Trophoblast cell (in vitro differentiated cells and primary cell): ENCODE results near the gene NT5C1B.

Source experiments
- DNase-seq, 2 donors: peaks; one replicate each; pipeline ENCODE4 v3.0.0-alpha.2; 2016
- H2AFZ ChIP-seq: 2 replicates; pipeline ENCODE4 v1.6.1; 2013; ENCODE audit warnings: low read length, moderate library complexity, mild to moderate bottlenecking; ENCODE audit not compliant: insufficient read depth, poor library complexity
- H2AK5ac ChIP-seq: 2 replicates; pipeline ENCODE4 v1.6.1; 2013; ENCODE audit warnings: mild to moderate bottlenecking, low read length
- H2BK120ac ChIP-seq: 2 replicates; pipeline ENCODE4 v1.6.1; 2013; ENCODE audit warnings: low read length, mild to moderate bottlenecking, moderate library complexity; ENCODE audit not compliant: insufficient read depth, poor library complexity
- H2BK12ac ChIP-seq: 2 replicates; pipeline ENCODE4 v1.6.1; 2013; ENCODE audit warnings: mild to moderate bottlenecking, low read length, moderate library complexity
- H2BK5ac ChIP-seq: 2 replicates; pipeline ENCODE4 v1.6.1; 2013; ENCODE audit warnings: low read length, low read depth, moderate library complexity, mild to moderate bottlenecking; ENCODE audit not compliant: poor library complexity
- H3K14ac ChIP-seq: 2 replicates; pipeline ENCODE4 v1.6.1; 2013; ENCODE audit warnings: mild to moderate bottlenecking, low read length
- H3K18ac ChIP-seq: 2 replicates; pipeline ENCODE4 v1.6.1; 2013; ENCODE audit warnings: mild to moderate bottlenecking, low read length
- H3K23ac ChIP-seq: 2 replicates; pipeline ENCODE4 v1.6.1; 2013; ENCODE audit warnings: low read length
- H3K27ac ChIP-seq: 2 replicates; pipeline ENCODE4 v1.5.1; 2013; ENCODE audit warnings: low read depth, mild to moderate bottlenecking, inconsistent platforms, low read length, moderate library complexity
- H3K27me3 ChIP-seq: 2 replicates; pipeline ENCODE4 v1.6.1; 2013; ENCODE audit warnings: inconsistent platforms, mild to moderate bottlenecking, low read length, moderate library complexity; ENCODE audit not compliant: insufficient read depth
- H3K36me3 ChIP-seq, 2 experiments: 1 replicate in 1 of 2; 2 replicates in 1 of 2; pipeline ENCODE4 v1.6.1; 2013; ENCODE audit warnings: low read length in 2 of 2, mild to moderate bottlenecking in 2 of 2, moderate library complexity in 1 of 2; ENCODE audit not compliant: insufficient read depth in 2 of 2, control insufficient read depth in 1 of 2
- H3K4ac ChIP-seq: 2 replicates; pipeline ENCODE4 v1.6.1; 2013; ENCODE audit warnings: low read depth, mild to moderate bottlenecking, low read length, moderate library complexity
- H3K4me1 ChIP-seq, 2 experiments: 1 replicate in 1 of 2; 2 replicates in 1 of 2; pipeline ENCODE4 v1.6.1; 2013; ENCODE audit warnings: low read length in 2 of 2, mild to moderate bottlenecking in 2 of 2, moderate library complexity in 1 of 2; ENCODE audit not compliant: insufficient read depth in 2 of 2, control insufficient read depth in 1 of 2
- H3K4me2 ChIP-seq: 2 replicates; pipeline ENCODE4 v1.6.1; 2013; ENCODE audit warnings: inconsistent platforms, mild to moderate bottlenecking, low read length, moderate library complexity
- H3K4me3 ChIP-seq: 2 replicates; pipeline ENCODE4 v1.5.1; 2013; ENCODE audit warnings: mild to moderate bottlenecking, low read depth, low read length, inconsistent platforms
- H3K79me1 ChIP-seq: one replicate; pipeline ENCODE4 v1.6.1; 2013; ENCODE audit warnings: low read length
- H3K79me2 ChIP-seq: 2 replicates; pipeline ENCODE4 v1.6.1; 2013; ENCODE audit warnings: low read length, mild to moderate bottlenecking; ENCODE audit not compliant: control insufficient read depth, insufficient read depth, poor library complexity
- H3K9ac ChIP-seq: 2 replicates; pipeline ENCODE4 v1.6.1; 2013; ENCODE audit warnings: mild to moderate bottlenecking, low read length
- H3K9me3 ChIP-seq: 2 replicates; pipeline ENCODE4 v1.6.1; 2013; ENCODE audit warnings: low read depth, mild to moderate bottlenecking, control low read depth, inconsistent platforms, low read length; ENCODE audit not compliant: insufficient read depth
- H4K12ac ChIP-seq: 2 replicates; pipeline ENCODE4 v1.6.1; 2013; ENCODE audit warnings: low read depth, mild to moderate bottlenecking, low read length, moderate library complexity
- H4K8ac ChIP-seq: 2 replicates; pipeline ENCODE4 v1.6.1; 2013; ENCODE audit warnings: low read depth, mild to moderate bottlenecking, low read length, moderate library complexity
- H4K91ac ChIP-seq: one replicate; pipeline ENCODE4 v1.6.1; 2013; ENCODE audit warnings: low read depth, mild to moderate bottlenecking, low read length, moderate library complexity
- WGBS: extraction: QIAGEN DNeasy Blood & Tissue Kit; methylation state at CpG from one replicate; pipeline ENCODE4 v1.1.7; 2013; ENCODE audit warnings: missing lambda C conversion rate; ENCODE audit not compliant: insufficient read length, insufficient coverage; ENCODE audit errors: extremely low coverage; 5-methylcytosine and 5-hydroxymethylcytosine counted together

Gene NT5C1B

GRCh38 chr2:18520451-18521425 lies 68.6 kb downstream of the NT5C1B start:
- no peak overlapping the region for H4K91ac ChIP-seq
- WGBS: no CpG with 5 or more reads among the region's 16 CpGs

DNA sequence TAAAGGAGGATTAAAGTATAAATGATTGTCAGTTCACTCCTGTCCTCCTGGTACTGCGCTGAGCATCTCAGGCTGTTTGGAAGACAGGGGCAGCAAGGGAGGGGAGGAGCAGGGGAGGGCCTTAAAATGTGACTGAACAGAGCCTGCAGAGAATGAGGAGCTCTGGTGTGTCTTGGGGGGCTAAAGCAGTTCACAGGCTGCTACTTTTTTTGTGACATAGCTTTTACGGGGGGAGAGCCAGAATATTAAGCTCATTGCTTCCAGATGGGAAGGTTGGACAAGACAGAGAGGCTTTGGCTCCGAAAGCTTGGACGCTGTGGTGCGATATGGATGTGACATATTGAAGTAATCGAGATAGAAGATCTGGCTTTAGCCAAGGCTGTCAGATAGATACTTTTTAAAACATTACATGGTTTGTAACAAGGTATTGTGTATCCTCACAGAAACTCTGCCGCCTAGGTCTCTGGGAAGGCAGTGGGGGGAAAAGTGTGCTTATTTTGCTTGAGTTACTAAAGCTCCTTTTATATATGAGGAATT lies 69.4 kb downstream of the NT5C1B start:
- H4K12ac ChIP-seq: no peak overlapping the region
- no peak overlapping the region for H2AFZ ChIP-seq
- peaks cover 4% of the 10 kb centered on the region for H3K79me1 ChIP-seq
- no peaks in the 10 kb centered on the region for H3K36me3 ChIP-seq
- peaks cover 5 to 8% of the 10 kb centered on the region in 2 experiments for H3K4me1 ChIP-seq
- H3K4ac ChIP-seq: no peak overlapping the region
- H3K23ac ChIP-seq: no peak overlapping the region
- H3K4me3 ChIP-seq: no peak overlapping the region
- no peaks in the 10 kb centered on the region for H3K9me3 ChIP-seq
- H3K4me2 ChIP-seq: no peak overlapping the region
- no peaks in the 10 kb centered on the region for H3K79me2 ChIP-seq
- H2BK5ac ChIP-seq: no peak overlapping the region
- H3K18ac ChIP-seq: no peak overlapping the region
- no peaks in the 10 kb centered on the region for H3K27me3 ChIP-seq
- WGBS: no CpG with 5 or more reads among the region's 7 CpGs
- H3K14ac ChIP-seq: no peak overlapping the region
- no peak overlapping the region for H4K91ac ChIP-seq
- no peak overlapping the region for H2BK120ac ChIP-seq
- H4K8ac ChIP-seq: no peak overlapping the region
- H2BK12ac ChIP-seq: no peak overlapping the region
- DNase-seq: no peak
- no peak overlapping the region for H3K27ac ChIP-seq
- no peak overlapping the region for H2AK5ac ChIP-seq
- no peak overlapping the region for H3K9ac ChIP-seq

More at GRCh38 chr2:18520451-18521425, 68.6 kb downstream of the NT5C1B start:
- H2AK5ac ChIP-seq: no peak overlapping the region
- H3K79me1 ChIP-seq: peaks cover 2% of the 10 kb centered on the region
- H3K36me3 ChIP-seq: no peaks in the 10 kb centered on the region
- H3K4ac ChIP-seq: no peak overlapping the region
- H4K8ac ChIP-seq: no peak overlapping the region
- H2BK120ac ChIP-seq: peak overlapping the region; percentile 9
- no peak overlapping the region for H4K12ac ChIP-seq
- no peaks in the 10 kb centered on the region for H3K27me3 ChIP-seq
- H3K4me3 ChIP-seq: no peak overlapping the region
- no peak overlapping the region for H3K27ac ChIP-seq
- H2BK12ac ChIP-seq: no peak overlapping the region
- peak; percentile 56 to 85 for DNase-seq
- no peak overlapping the region for H3K23ac ChIP-seq
- no peak overlapping the region for H2AFZ ChIP-seq
- no peak overlapping the region for H2BK5ac ChIP-seq
- no peak overlapping the region for H3K14ac ChIP-seq
- no peak overlapping the region for H3K9ac ChIP-seq
- no peaks in the 10 kb centered on the region for H3K9me3 ChIP-seq
- no peak overlapping the region for H3K18ac ChIP-seq
- H3K4me2 ChIP-seq: no peak overlapping the region
- peaks cover 2 to 3% of the 10 kb centered on the region in 2 experiments for H3K4me1 ChIP-seq
- H3K79me2 ChIP-seq: no peaks in the 10 kb centered on the region

GRCh38 chr2:18518116-18519111 lies 71.0 kb downstream of the NT5C1B start:
- H3K79me1 ChIP-seq: peaks cover 4% of the 10 kb centered on the region
- H3K9ac ChIP-seq: no peak overlapping the region
- no peaks in the 10 kb centered on the region for H3K36me3 ChIP-seq
- H2AK5ac ChIP-seq: no peak overlapping the region
- H2BK12ac ChIP-seq: no peak overlapping the region
- no peak overlapping the region for H4K91ac ChIP-seq
- no peaks in the 10 kb centered on the region for H3K9me3 ChIP-seq
- H3K4ac ChIP-seq: no peak overlapping the region
- H3K18ac ChIP-seq: no peak overlapping the region
- H3K4me3 ChIP-seq: no peak overlapping the region
- peaks cover 8 to 15% of the 10 kb centered on the region in 2 experiments for H3K4me1 ChIP-seq
- no peak for DNase-seq
- H3K27ac ChIP-seq: no peak overlapping the region
- H4K8ac ChIP-seq: no peak overlapping the region
- no peak overlapping the region for H2BK120ac ChIP-seq
- H3K27me3 ChIP-seq: no peaks in the 10 kb centered on the region
- no peaks in the 10 kb centered on the region for H3K79me2 ChIP-seq
- H3K23ac ChIP-seq: no peak overlapping the region
- no peak overlapping the region for H3K4me2 ChIP-seq
- no peak overlapping the region for H2BK5ac ChIP-seq
- H4K12ac ChIP-seq: no peak overlapping the region
- no peak overlapping the region for H2AFZ ChIP-seq
- H3K14ac ChIP-seq: no peak overlapping the region
- no CpG with 5 or more reads among the region's 11 CpGs for WGBS

DNA sequence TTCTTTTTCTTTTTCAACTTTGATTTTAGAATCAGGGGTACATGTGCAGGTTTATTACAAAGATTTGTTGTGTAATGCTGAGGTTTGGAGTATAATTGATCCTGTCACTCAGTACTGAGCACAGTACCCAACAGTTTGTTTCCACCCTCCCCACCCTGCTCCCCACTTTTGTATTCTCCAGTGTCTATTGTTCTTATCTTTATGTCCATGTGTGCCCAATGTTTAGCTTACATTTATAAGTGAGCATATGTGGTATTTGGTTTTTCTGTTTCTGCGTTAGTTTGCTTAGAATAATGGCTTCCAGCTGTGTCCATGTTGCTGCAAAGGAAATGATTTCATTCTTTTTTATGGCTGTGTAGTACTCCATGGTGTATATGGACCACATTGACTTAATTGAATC lies 72.0 kb downstream of the NT5C1B start:
- no peak overlapping the region for H3K27ac ChIP-seq
- no CpG with 5 or more reads among the region's 1 CpG for WGBS
- no peak for DNase-seq
- no peaks in the 10 kb centered on the region for H3K9me3 ChIP-seq
- no peak overlapping the region for H3K23ac ChIP-seq
- H3K9ac ChIP-seq: no peak overlapping the region
- H4K8ac ChIP-seq: no peak overlapping the region
- H3K4ac ChIP-seq: no peak overlapping the region
- H2BK120ac ChIP-seq: no peak overlapping the region
- H3K27me3 ChIP-seq: no peaks in the 10 kb centered on the region
- H2BK12ac ChIP-seq: no peak overlapping the region
- H3K36me3 ChIP-seq: no peaks in the 10 kb centered on the region
- no peaks in the 10 kb centered on the region for H3K79me2 ChIP-seq
- no peak overlapping the region for H3K18ac ChIP-seq
- H3K14ac ChIP-seq: no peak overlapping the region
- H2BK5ac ChIP-seq: no peak overlapping the region
- no peak overlapping the region for H3K4me3 ChIP-seq
- peaks cover 4% of the 10 kb centered on the region for H3K79me1 ChIP-seq
- H2AK5ac ChIP-seq: no peak overlapping the region
- no peak overlapping the region for H3K4me2 ChIP-seq
- no peak overlapping the region for H2AFZ ChIP-seq
- no peak overlapping the region for H4K12ac ChIP-seq
- H3K4me1 ChIP-seq: peaks cover 8 to 15% of the 10 kb centered on the region in 2 experiments
- H4K91ac ChIP-seq: no peak overlapping the region
